ENCODE data around the gene MITF.
"Not testable (repeated sequence)": the region's sequence is repeated elsewhere in the genome, so short reads cannot be mapped to it uniquely, and the experiment has no call there.

MITF gene

GRCh38 chr3:69879051-69879450 lies 139.8 kb downstream of the MITF start:
- no peak for DNase-seq

- no peak for DNase-seq
Measured at GRCh38 chr3:69880069-69880640, 140.9 kb downstream of the MITF start.

- DNase-seq, result no peak
Measured at GRCh38 chr3:69881051-69881450, 141.8 kb downstream of the MITF start.

GRCh38 chr3:69881756-69882428 lies 142.6 kb downstream of the MITF start:
- no peak for DNase-seq

- no peak for DNase-seq
Measured at GRCh38 chr3:69882560-69882959, 143.3 kb downstream of the MITF start.

GRCh38 chr3:69888040-69888942 lies 149.0 kb downstream of the MITF start:
- no peak for DNase-seq

GRCh38 chr3:69888943-69889315 lies 149.7 kb downstream of the MITF start:
- no peak for DNase-seq

GRCh38 chr3:69890084-69890483 lies 150.8 kb downstream of the MITF start:
- DNase-seq, result no peak

GRCh38 chr3:69890691-69891090 lies 151.4 kb downstream of the MITF start:
- no peak for DNase-seq

GRCh38 chr3:69892706-69893105 lies 153.4 kb downstream of the MITF start:
- DNase-seq, result no peak

- no peak for DNase-seq
Measured at GRCh38 chr3:69893274-69893673, 154.0 kb downstream of the MITF start.

GRCh38 chr3:69896095-69896494 lies 156.8 kb downstream of the MITF start:
- DNase-seq, result no peak

GRCh38 chr3:69900331-69900730 lies 161.1 kb downstream of the MITF start:
- no peak for DNase-seq

- no peak for DNase-seq
Measured at GRCh38 chr3:69901802-69902201, 162.5 kb downstream of the MITF start.

- DNase-seq, result no peak
Measured at GRCh38 chr3:69902386-69902785, 163.1 kb downstream of the MITF start.

- no peak for DNase-seq
Measured at GRCh38 chr3:69906351-69906966, 167.2 kb downstream of the MITF start.

- no peak for DNase-seq
Measured at GRCh38 chr3:69907554-69907953, 168.3 kb downstream of the MITF start.

- not testable (repeated sequence) for DNase-seq
Measured at GRCh38 chr3:69909859-69910258, 170.6 kb downstream of the MITF start.

- no peak for DNase-seq
Measured at GRCh38 chr3:69913422-69913821, 174.2 kb downstream of the MITF start.

GRCh38 chr3:69914395-69914794 lies 175.1 kb downstream of the MITF start:
- DNase-seq, result no peak

- no peak for DNase-seq
Measured at GRCh38 chr3:69915726-69916125, 176.5 kb downstream of the MITF start.

GRCh38 chr3:69920009-69920408 lies 180.7 kb downstream of the MITF start:
- DNase-seq, result not testable (repeated sequence)

- DNase-seq, result no peak
Measured at GRCh38 chr3:69921651-69922050, 182.4 kb downstream of the MITF start.
